Measurements from ENCODE around the gene RNF128. TPM values are rescaled to one million over a fixed set of nuclear protein-coding genes. Genes with fewer than 3 reads are reported as not detected.

RNF128 gene
- total and polyA plus RNA-seq, 2 of the 13 experiments (the other 11 are each of a cell fraction or from before 2014, with no cell fraction given), result 18.5 to 43.5 TPM

DNA sequence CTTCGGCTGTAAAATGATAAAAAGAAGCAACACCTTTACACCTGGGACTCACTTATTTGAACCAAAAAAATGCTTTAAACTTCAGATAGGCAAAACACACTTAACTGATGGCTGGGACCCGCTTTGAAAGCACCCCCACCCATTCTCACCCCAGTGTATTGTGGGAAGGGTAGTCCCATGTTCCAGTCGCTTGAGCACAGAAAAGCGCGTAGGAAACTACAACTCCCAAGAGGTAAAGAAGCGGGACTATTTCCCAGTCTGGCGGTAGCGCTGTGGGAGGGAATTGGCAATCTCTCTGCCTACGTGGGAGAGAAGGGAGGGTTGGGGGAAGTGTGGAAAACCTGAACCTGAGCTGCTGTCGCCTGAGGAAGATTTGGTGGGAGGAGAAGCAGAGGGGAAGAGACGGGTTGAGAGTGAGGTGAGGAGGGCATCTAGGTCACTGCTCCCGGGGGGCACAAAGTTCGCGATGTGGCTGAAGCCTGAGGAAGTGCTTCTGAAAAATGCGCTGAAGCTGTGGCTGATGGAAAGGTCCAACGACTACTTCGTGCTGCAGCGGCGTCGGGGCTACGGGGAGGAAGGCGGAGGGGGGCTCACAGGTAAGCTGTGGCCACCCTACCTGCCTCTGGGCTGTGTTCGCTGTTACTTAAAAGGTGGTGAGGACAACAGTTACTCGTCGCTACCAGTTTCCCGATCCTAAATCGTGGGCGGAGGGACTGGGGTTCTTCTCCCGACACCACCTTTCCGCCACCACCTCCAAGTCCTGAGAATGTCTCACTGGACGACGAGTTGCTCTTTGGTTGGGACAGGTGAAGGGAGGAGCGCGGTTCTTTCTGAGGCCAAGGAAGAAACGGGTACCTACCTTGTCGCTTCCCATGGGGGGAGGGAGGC lies 76.1 kb downstream of the RNF128 start, which contains the start of gene TBC1D8B (continued):
- TF ChIP-seq LRRFIP1 (CRISPR knock-in tag; conservative IDR thresholded peaks at IDR 0.05) (no peak), KMT2A (CRISPR knock-in tag; IDR thresholded peaks at IDR 0.05) (peak; percentile 61; the same call in 1 of the 2 replicates), ZNF326 (CRISPR knock-in tag; IDR thresholded peaks at IDR 0.05; ENCODE audit: borderline replicate concordance) (no peak), HNRNPL (IDR thresholded peaks at IDR 0.05; ENCODE audit: low read depth, low read length) (no peak), ASH2L (IDR thresholded peaks at IDR 0.05; ENCODE audit: insufficient read length, low read depth, low read length) (peak; percentile 55), ARNT2 (CRISPR knock-in tag; IDR thresholded peaks at IDR 0.05; ENCODE audit: low read depth) (no peak), CREB3 (CRISPR knock-in tag; IDR thresholded peaks at IDR 0.05) (no peak), CENPT (CRISPR knock-in tag; IDR thresholded peaks at IDR 0.05; ENCODE audit: low read depth) (no peak), ZSCAN25 (CRISPR knock-in tag; IDR thresholded peaks at IDR 0.05) (no peak), BRCA1 (CRISPR knock-in tag; IDR thresholded peaks at IDR 0.05) (no peak), ZNF501 (CRISPR knock-in tag; IDR thresholded peaks at IDR 0.05) (0 out of 2 replicates have a peak, but pooled peaks have one; percentile 39), PRDM10 (CRISPR knock-in tag; IDR thresholded peaks at IDR 0.05; ENCODE audit: low read depth) (peak; percentile 57; the same call in 1 of the 2 replicates), CREM (IDR thresholded peaks at IDR 0.05) (peak; percentile 83), CREM (CRISPR knock-in tag; IDR thresholded peaks at IDR 0.05) (no peak), ZNF564 (CRISPR knock-in tag; IDR thresholded peaks at IDR 0.05) (no peak), ATF2 (CRISPR knock-in tag; IDR thresholded peaks at IDR 0.05) (no peak)
- TF ChIP-seq, protein P1, sequence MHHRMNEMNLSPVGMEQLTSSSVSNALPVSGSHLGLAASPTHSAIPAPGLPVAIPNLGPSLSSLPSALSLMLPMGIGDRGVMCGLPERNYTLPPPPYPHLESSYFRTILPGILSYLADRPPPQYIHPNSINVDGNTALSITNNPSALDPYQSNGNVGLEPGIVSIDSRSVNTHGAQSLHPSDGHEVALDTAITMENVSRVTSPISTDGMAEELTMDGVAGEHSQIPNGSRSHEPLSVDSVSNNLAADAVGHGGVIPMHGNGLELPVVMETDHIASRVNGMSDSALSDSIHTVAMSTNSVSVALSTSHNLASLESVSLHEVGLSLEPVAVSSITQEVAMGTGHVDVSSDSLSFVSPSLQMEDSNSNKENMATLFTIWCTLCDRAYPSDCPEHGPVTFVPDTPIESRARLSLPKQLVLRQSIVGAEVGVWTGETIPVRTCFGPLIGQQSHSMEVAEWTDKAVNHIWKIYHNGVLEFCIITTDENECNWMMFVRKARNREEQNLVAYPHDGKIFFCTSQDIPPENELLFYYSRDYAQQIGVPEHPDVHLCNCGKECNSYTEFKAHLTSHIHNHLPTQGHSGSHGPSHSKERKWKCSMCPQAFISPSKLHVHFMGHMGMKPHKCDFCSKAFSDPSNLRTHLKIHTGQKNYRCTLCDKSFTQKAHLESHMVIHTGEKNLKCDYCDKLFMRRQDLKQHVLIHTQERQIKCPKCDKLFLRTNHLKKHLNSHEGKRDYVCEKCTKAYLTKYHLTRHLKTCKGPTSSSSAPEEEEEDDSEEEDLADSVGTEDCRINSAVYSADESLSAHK (CRISPR knock-in tag; IDR thresholded peaks at IDR 0.05; ENCODE audit: borderline replicate concordance), result no peak

Measured in HepG2 (cell line).